ENCODE data around the gene UAP1L1. TPM values are rescaled to one million over a fixed set of nuclear protein-coding genes. Genes with fewer than 3 reads are reported as not detected.
A peak's percentile ranks its signal among the peaks of the same experiment; 100 is the strongest.

The UAP1L1 gene
- total RNA-seq, 1 donor from 2014 or later = 13.3 TPM

DNA sequence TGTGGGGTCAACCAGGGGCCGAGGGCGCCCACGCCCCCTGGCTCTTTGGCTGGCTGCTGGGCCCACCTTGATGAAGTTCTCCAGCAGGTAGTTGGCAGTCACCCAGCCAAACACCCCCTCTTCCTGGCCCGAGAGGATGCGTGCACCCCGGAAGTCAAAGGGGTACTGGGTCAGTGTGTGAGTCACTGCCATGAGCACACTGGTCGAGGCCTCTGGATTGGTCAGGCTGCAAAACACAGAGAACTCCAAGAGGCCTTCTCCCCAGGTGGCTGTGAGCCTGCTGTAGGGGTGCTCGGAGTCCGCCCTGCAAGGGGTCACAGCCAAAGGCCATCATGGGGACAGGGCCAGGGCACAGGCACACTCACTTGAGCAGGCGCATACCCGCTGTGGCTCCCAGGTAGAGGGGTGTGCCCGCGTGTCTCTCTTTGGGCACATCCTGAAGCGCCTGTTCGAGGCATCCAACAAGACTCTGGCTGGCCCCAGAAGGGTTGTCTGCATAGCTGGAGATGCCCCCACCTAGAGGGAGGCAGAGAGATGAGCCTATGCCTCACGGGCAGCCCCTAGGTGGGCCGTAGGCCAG, 26.1 kb upstream of the UAP1L1 start:
- Histone ChIP-seq H3K27me3 (no peaks in the 10 kb centered on the region), H3K36me3 (no peaks in the 10 kb centered on the region), H3K4me1 (peaks cover 46% of the 10 kb centered on the region), H3K27ac (no peak overlapping the region), H3K9me3 (no peaks in the 10 kb centered on the region), H3K4me3 (no peak overlapping the region)
- intact Hi-C loops (cut with DNase I) = no loop called here
- no peak for DNase-seq (ENCODE audit: extremely low spot score in 2 of 2)
- TF ChIP-seq POLR2AphosphoS5 (IDR thresholded peaks at IDR 0.05; ENCODE audit: insufficient read depth in 1 of 2, low read depth in 1 of 2) (no peak), POLR2A (IDR thresholded peaks at IDR 0.05) (no peak)
- TF ChIP-seq, protein P1, sequence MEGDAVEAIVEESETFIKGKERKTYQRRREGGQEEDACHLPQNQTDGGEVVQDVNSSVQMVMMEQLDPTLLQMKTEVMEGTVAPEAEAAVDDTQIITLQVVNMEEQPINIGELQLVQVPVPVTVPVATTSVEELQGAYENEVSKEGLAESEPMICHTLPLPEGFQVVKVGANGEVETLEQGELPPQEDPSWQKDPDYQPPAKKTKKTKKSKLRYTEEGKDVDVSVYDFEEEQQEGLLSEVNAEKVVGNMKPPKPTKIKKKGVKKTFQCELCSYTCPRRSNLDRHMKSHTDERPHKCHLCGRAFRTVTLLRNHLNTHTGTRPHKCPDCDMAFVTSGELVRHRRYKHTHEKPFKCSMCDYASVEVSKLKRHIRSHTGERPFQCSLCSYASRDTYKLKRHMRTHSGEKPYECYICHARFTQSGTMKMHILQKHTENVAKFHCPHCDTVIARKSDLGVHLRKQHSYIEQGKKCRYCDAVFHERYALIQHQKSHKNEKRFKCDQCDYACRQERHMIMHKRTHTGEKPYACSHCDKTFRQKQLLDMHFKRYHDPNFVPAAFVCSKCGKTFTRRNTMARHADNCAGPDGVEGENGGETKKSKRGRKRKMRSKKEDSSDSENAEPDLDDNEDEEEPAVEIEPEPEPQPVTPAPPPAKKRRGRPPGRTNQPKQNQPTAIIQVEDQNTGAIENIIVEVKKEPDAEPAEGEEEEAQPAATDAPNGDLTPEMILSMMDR (IDR thresholded peaks at IDR 0.05) = no peak

DNA sequence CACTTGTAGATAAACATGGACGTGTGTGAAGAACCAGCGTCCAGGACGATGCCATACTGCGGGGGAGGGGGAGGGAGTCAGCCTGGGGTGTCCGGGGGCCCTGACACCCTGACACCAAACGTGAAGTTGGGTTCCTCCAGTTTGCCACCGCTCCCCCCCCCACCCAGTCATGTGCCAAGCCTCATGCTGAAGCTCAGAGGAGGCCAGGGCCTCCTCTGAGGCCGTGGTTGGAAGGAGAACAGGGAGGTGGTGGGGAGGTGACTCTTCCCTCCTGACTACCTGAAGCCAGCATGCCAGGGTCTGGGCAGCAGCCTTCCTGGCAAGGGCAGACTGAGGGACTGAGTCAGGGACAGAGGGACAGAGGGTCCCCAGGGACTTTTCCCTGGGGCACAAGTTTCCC, 25.0 kb upstream of the UAP1L1 start:
- no peak overlapping the region for H3K27ac ChIP-seq
- DNase-seq (ENCODE audit: extremely low spot score in 2 of 2) = no peak
- no peak overlapping the region for H3K4me3 ChIP-seq
- no peaks in the 10 kb centered on the region for H3K27me3 ChIP-seq
- peaks cover 43% of the 10 kb centered on the region for H3K4me1 ChIP-seq
- H3K9me3 ChIP-seq = no peaks in the 10 kb centered on the region
- intact Hi-C loops (cut with DNase I) = no loop called here
- TF ChIP-seq POLR2A (IDR thresholded peaks at IDR 0.05) = no peak
- no peak for TF ChIP-seq POLR2AphosphoS5 (IDR thresholded peaks at IDR 0.05; ENCODE audit: insufficient read depth in 1 of 2, low read depth in 1 of 2)
- TF ChIP-seq, protein P1 (IDR thresholded peaks at IDR 0.05) = no peak
- no peaks in the 10 kb centered on the region for H3K36me3 ChIP-seq

DNA sequence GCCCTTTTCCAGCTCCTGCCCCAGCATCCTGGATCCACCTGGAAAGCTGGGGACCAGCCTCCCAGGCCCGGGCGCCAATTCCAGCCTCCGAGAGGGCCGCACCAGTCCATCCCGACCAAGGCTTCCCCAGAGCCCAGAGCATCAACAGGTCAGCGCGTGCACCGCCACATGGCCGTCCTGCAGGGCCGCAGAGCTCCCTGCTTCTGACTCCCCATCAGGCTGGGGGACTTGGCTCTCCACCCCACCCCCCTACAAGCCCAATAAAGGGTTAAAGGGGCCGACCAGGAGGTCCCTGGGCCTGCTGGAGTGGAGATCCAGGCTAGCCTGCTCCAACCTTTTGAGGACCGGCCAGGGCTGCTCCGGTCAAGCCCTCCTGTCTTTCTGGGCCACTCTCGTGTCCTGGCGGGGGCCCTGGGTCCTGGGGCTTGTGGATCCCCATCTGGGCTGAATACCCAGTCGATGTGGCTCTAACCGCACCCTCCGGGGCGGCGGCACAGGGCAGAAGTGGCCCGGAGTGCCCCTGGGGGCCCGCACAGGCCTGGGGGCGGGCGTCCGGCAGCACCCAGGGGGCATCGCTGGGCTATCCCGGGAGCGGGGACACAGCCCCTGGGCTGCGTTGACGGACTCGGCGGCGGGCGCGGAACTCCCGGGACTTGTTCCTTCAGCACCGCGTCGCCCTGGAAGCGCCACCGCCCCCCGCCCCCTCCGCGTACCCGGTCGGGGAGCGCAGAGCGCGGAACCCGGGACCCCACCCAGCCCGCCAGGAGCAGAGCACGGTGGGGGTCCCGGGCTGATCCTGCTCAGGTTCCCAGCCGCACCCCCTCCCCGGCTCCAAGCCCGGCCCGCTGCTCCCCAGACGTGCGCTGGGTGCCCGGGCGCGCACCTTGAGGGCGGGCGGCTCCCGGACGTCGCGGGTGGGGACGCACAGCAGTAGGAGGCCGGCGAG, 24.0 kb upstream of the UAP1L1 start:
- Histone ChIP-seq H3K4me3 (peak overlapping the region; percentile 40 to 48), H3K27me3 (no peaks in the 10 kb centered on the region), H3K9me3 (no peaks in the 10 kb centered on the region), H3K4me1 (peaks cover 43% of the 10 kb centered on the region), H3K27ac (no peak overlapping the region), H3K36me3 (no peaks in the 10 kb centered on the region)
- intact Hi-C loops (cut with DNase I) = no loop called here
- TF ChIP-seq POLR2AphosphoS5 (IDR thresholded peaks at IDR 0.05; ENCODE audit: insufficient read depth in 1 of 2, low read depth in 1 of 2) (no peak), POLR2A (IDR thresholded peaks at IDR 0.05) (no peak)
- TF ChIP-seq, protein P1 (IDR thresholded peaks at IDR 0.05) = no peak
- DNase-seq (ENCODE audit: extremely low spot score in 2 of 2) = no peak

DNA sequence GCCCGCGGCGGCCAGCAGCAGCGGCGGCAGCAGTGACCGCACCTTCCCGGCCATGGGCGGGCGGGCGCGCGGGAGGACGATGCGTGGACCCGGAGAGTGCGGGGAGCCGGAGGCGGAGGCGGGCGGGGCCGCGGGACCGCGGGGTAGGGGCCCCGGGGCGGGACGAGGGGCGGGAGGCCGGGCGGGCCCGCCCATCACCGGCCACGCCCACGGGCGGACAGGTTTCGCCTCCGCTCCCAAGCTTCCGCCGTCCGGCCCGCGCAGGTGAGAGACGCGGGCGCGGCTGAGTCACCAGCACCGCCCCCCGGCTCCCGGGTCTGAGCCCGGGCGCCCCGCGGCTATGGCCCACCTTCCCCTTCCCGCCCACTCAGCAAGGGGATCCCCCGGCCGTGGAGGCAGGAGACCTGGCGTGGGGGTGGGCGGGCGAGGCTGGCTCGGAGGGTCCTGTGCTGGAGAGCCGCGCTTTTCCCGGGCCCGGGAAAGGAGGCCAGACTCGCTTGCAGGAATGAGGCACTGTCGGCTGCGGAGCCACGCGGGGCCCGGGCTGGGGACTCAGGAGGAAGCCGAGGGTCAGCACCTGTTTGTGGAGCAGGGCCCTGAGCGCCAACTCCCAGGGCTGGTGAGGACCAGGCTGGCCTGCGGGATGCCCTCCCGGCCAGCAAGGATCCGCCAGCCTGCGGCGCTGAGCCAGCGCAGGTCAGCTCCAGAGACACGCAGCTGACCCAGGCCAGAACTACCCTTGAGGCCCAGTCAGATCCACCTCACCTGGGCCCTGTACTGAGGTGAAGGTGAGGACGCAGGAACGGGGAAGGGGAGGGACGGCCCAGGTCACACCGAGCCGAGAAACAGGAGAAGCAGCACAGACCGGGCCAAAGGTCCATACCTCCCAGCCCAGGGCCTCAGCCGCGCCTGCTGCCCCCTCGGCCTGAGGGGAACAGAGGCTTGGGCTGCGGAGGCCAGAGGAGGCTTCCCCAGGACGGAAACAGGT, 23.1 kb upstream of the UAP1L1 start, which contains the start of gene ENTPD2:
TSS of gene ENTPD2 (minus strand) at position 118 of the 988 bp plus-strand sequence. CDS start at position 54, 64 bp downstream.
- Histone ChIP-seq H3K27me3 (no peaks in the 10 kb centered on the region), H3K36me3 (no peaks in the 10 kb centered on the region), H3K27ac (peak within 1 kb of the TSS; percentile 59), H3K9me3 (no peaks in the 10 kb centered on the region), H3K4me1 (peaks cover 36% of the 10 kb centered on the region), H3K4me3 (peak within 1 kb of the TSS; percentile 40 to 48)
- no peak for DNase-seq (ENCODE audit: extremely low spot score in 2 of 2)
- TF ChIP-seq POLR2AphosphoS5 (IDR thresholded peaks at IDR 0.05; ENCODE audit: insufficient read depth in 1 of 2, low read depth in 1 of 2) = no peak
- TF ChIP-seq, protein P1 (IDR thresholded peaks at IDR 0.05) = no peak
- no peak for TF ChIP-seq POLR2A (IDR thresholded peaks at IDR 0.05)
- intact Hi-C loops (cut with DNase I) = no loop called here

Data from vagina (tissue), 2 donors.